ENCODE results near the gene MARVELD1. TPM values are rescaled to one million over a fixed set of nuclear protein-coding genes. Genes with fewer than 3 reads are reported as not detected.
A peak's percentile ranks its signal among the peaks of the same experiment; 100 is the strongest.

The MARVELD1 gene
- total and polyA plus RNA-seq, 2 of the 13 experiments (the other 11 are each of a cell fraction or from before 2014, with no cell fraction given) = not detected

DNA sequence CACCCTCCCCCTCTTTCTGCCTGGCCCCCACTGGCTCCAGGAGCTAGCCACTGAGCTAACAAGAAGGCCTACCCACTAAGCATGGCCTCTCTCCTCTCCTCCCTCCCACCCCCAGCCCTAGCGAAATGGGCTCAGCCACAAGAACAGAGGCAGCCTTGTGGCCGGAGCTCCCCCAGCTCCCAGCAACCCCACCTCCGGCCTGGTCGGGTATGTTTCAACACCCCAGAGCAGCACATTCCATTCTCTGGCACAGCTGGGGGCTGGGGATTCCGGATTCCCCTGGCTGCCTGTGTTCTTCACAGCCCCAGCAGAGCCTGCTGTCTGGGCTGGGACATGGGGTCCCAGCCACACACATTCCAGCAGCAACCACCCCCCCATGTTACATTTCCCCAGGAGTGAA is 49.3 kb downstream of the MARVELD1 start (continued):
- TF ChIP-seq, protein P1, sequence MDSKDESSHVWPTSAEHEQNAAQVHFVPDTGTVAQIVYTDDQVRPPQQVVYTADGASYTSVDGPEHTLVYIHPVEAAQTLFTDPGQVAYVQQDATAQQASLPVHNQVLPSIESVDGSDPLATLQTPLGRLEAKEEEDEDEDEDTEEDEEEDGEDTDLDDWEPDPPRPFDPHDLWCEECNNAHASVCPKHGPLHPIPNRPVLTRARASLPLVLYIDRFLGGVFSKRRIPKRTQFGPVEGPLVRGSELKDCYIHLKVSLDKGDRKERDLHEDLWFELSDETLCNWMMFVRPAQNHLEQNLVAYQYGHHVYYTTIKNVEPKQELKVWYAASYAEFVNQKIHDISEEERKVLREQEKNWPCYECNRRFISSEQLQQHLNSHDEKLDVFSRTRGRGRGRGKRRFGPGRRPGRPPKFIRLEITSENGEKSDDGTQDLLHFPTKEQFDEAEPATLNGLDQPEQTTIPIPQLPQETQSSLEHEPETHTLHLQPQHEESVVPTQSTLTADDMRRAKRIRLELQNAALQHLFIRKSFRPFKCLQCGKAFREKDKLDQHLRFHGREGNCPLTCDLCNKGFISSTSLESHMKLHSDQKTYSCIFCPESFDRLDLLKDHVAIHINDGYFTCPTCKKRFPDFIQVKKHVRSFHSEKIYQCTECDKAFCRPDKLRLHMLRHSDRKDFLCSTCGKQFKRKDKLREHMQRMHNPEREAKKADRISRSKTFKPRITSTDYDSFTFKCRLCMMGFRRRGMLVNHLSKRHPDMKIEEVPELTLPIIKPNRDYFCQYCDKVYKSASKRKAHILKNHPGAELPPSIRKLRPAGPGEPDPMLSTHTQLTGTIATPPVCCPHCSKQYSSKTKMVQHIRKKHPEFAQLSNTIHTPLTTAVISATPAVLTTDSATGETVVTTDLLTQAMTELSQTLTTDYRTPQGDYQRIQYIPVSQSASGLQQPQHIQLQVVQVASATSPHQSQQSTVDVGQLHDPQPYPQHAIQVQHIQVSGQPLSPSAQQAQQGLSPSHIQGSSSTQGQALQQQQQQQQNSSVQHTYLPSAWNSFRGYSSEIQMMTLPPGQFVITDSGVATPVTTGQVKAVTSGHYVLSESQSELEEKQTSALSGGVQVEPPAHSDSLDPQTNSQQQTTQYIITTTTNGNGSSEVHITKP (CRISPR knock-in tag; IDR thresholded peaks at IDR 0.05; ENCODE audit: low read depth) = peak; percentile 70; the same call in 1 of the 2 replicates
- TF ChIP-seq ZNF143 (CRISPR knock-in tag; IDR thresholded peaks at IDR 0.05) (no peak), ZNF740 (CRISPR knock-in tag; IDR thresholded peaks at IDR 0.05) (0 out of 2 replicates have a peak, but pooled peaks have one; percentile 43), RAD51 (IDR thresholded peaks at IDR 0.05; ENCODE audit: borderline replicate concordance) (no peak), HMGA1 (CRISPR knock-in tag; conservative IDR thresholded peaks at IDR 0.05) (no peak), TP53 (CRISPR knock-in tag; conservative IDR thresholded peaks at IDR 0.05) (no peak), ZNF557 (CRISPR knock-in tag; IDR thresholded peaks at IDR 0.05) (no peak)
- TF ChIP-seq, protein P2, sequence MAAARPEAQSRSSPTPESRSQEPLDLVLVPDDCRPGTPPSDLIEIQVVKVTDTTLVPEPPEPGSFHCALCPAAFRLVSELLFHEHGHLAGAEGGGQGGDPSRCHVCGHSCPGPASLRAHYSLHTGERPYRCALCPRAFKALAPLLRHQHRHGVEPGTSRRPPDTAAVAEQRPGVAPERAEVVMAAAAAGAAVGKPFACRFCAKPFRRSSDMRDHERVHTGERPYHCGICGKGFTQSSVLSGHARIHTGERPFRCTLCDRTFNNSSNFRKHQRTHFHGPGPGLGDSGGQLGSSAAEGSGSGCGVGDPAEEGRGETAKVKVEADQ (CRISPR knock-in tag; IDR thresholded peaks at IDR 0.05; ENCODE audit: borderline replicate concordance) = no peak

DNA sequence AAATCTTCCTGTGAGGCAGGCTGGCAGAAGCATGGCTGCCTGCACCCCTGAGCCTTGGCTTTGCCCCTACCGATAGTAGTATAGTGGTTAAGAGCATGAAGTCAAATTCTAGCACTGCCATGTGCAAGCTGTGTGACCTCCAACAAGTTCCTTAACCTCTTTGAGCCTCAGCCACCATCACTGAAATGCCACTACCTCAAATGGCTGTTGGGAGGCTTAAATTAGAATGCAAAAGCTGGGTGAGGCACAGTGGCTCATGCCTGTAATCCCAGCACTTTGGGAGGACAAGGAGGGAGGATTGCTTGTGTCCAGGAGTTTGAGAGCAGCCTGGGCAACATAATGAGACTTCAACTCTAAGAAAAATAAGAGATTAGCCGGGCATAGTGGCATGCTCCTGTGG is 49.9 kb downstream of the MARVELD1 start:
- DNase-seq (ENCODE audit: low spot score) = no peak

More for the DNA sequence above, 49.9 kb downstream of the MARVELD1 start:
- H3K79me2 ChIP-seq (ENCODE audit: insufficient read depth, low read length) = no peaks in the 10 kb centered on the region
- intact Hi-C loops (cut with micrococcal nuclease; ENCODE audit: unreplicated experiment) (no loop called here), in situ Hi-C loops (cut with HindIII; ENCODE audit: extremely low pct_ligation_motif_present, low pct_unique_long_range_greater_than_20kb) (no loop called here)
- no peaks in the 10 kb centered on the region for H3K9me3 ChIP-seq (ENCODE audit: low read length)
- peaks cover 49% of the 10 kb centered on the region for H3K4me1 ChIP-seq (ENCODE audit: insufficient read depth, low read length)
- H2AFZ ChIP-seq (ENCODE audit: low read length) = no peak overlapping the region
- BruUV-seq (replicated peaks) = no TSS peak
- no peak for TF ChIP-seq ZNF766 (CRISPR knock-in tag; IDR thresholded peaks at IDR 0.05; ENCODE audit: borderline replicate concordance)
- TF ChIP-seq GRHL1 (CRISPR knock-in tag; conservative IDR thresholded peaks at IDR 0.05) = no peak
- 0 out of 2 replicates have a peak, but pooled peaks have one; percentile 23 for TF ChIP-seq ZSCAN5A (CRISPR knock-in tag; IDR thresholded peaks at IDR 0.05; ENCODE audit: borderline replicate concordance)
- no peak for TF ChIP-seq ETV6 (CRISPR knock-in tag; conservative IDR thresholded peaks at IDR 0.05)
- H3K27me3 ChIP-seq (ENCODE audit: control insufficient read depth in 1 of 2, insufficient read depth in 2 of 2, low read length in 2 of 2) = no peaks in the 10 kb centered on the region
- H3K9ac ChIP-seq (ENCODE audit: insufficient read depth, low read depth, low read length) = no peak overlapping the region
- H3K4me2 ChIP-seq (ENCODE audit: low read depth, low read length) = peak overlapping the region; percentile 23; the same call in 1 of the 2 replicates
- 96% methylated on average over 1 of the region's 2 CpGs for WGBS (ENCODE audit: low lambda C conversion rate)
- H3K27ac ChIP-seq (ENCODE audit: extremely low read length, insufficient read depth, low read length) = no peak overlapping the region
- no peaks in the 10 kb centered on the region for H4K20me1 ChIP-seq (ENCODE audit: insufficient read depth, low read length)
- H3K4me3 ChIP-seq (replicated peaks in 1 of 3; ENCODE audit: insufficient read depth in 1 of 3, low read depth in 2 of 3, low read length in 3 of 3) = no peak overlapping the region
- peaks cover 6 to 23% of the 10 kb centered on the region in 2 experiments; a peak in 4 of 5 replicates for H3K36me3 ChIP-seq (replicated peaks in 1 of 2; ENCODE audit: control insufficient read depth in 1 of 2, insufficient read depth in 2 of 2, low read length in 2 of 2)
- ChIA-PET CTCF (ENCODE audit: low intra/inter-chr PET ratio, low total read pairs) (no interaction called here), POLR2A (interaction anchor here (0.7 to 2.1 kb wide), 6 partner anchors 12 to 106 kb away, joined by 3 to 8 read pairs (median 4); partner anchors contain the start of gene ZFYVE27)
- ATAC-seq (no peak), FAIRE-seq (peak; percentile 26)

Data from HepG2 (cell line).